Testis (tissue), 3 donors: ENCODE results near the gene INF2. TPM values are rescaled to one million over a fixed set of nuclear protein-coding genes. Genes with fewer than 3 reads are reported as not detected.

ENCODE experiments used
- DNase-seq: peaks from one replicate; pipeline ENCODE4 v3.0.0-alpha.2; 2019
- H3K27ac ChIP-seq, 2 donors: fragments of 200-600 bp; sonication (generic); one replicate each; pipeline ENCODE4 v1.5.1; 2019
- H3K27me3 ChIP-seq: fragments of 200-600 bp; sonication (generic); one replicate; pipeline ENCODE4 v1.5.1; 2019
- H3K36me3 ChIP-seq: fragments of 200-600 bp; sonication (generic); one replicate; pipeline ENCODE4 v1.5.1; 2017; ENCODE audit warnings: low read depth; ENCODE audit errors: missing control alignments
- H3K4me1 ChIP-seq: fragments of 200-600 bp; sonication (generic); one replicate; pipeline ENCODE4 v1.5.1; 2019
- H3K4me3 ChIP-seq, 2 donors: fragments of 200-600 bp; sonication (generic); one replicate each; pipeline ENCODE4 v1.5.1; 2017 to 2019
- H3K9me3 ChIP-seq: fragments of 200-600 bp; sonication (generic); one replicate; pipeline ENCODE4 v1.5.1; 2017
- POLR2A ChIP-seq: fragments of 450-650 bp; IDR thresholded peaks from one replicate; pipeline ENCODE4 v1.6.1; 2017; ENCODE audit warnings: antibody characterized with exemption, mild to moderate bottlenecking, moderate library complexity
- WGBS, 2 donors: methylation state at CpG; one replicate each; pipeline ENCODE4 v1.1.5; 2018; 5-methylcytosine and 5-hydroxymethylcytosine counted together
- intact Hi-C: fragments of 100-400 bp; cut with DNase I; formaldehyde crosslinking; loops from one replicate; pipeline ENCODE4 v1.15.1; 2023; ENCODE audit warnings: low total_unique reads
- polyA plus RNA-seq: library from polyadenylated mRNA; stranded (reverse); fragments of 350-450 nt; fragmentation: Illumina TruSeq; extraction: RNeasy Lipid Tissue Mini Kit (QIAGEN cat#74804); gene quantifications from one replicate; pipeline ENCODE4 v1.2.3, GENCODE V29; 2014; ENCODE audit warnings: low read depth, low replicate concordance; ENCODE audit not compliant: insufficient read depth
- total RNA-seq, 2 donors: library from RNA; depleted of rRNA; stranded (reverse); fragments of >200 nt; gene quantifications; one replicate each; pipeline ENCODE4 v1.2.3, GENCODE V29; 2016
- TF ChIP-seq, protein P1 (sequence below), 3 experiments: fragments of 450-650 bp in 2 of 3; fragments of 200-600 bp in 1 of 3; sonication (generic) in 1 of 3; IDR thresholded peaks; one replicate each; pipeline ENCODE4 v1.5.1; 2016 to 2019; ENCODE audit warnings: antibody characterized with exemption in 3 of 3, mild to moderate bottlenecking in 2 of 3, moderate library complexity in 1 of 3

The INF2 gene
- total and polyA plus RNA-seq, 3 donors from 2014 or later: 50.5 to 328 (median 244) TPM

DNA sequence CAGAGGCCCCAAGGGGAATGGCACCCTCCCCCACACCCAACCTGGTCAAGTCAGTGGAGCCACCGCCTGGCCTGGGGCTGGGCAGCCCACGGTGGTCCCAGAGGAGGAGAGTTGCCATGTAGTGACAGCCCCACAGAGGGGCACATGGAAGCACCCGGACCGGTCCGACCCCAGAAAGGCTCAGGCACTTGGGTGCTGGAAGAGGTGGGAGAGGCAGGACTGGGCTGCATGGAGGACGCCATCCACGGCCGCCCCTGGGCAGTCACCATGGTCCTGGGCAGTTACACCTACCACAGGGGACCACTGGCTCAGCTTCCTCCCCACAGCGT lies 46.9 kb upstream of the INF2 start:
- Histone ChIP-seq H3K27me3 (no peaks in the 10 kb centered on the region), H3K9me3 (no peaks in the 10 kb centered on the region), H3K36me3 (no peaks in the 10 kb centered on the region), H3K27ac (no peak overlapping the region), H3K4me1 (no peaks in the 10 kb centered on the region), H3K4me3 (no peak overlapping the region)
- intact Hi-C loops: no loop called here
- 88 to 100% methylated on average over 2 to 8 of the region's 9 CpGs for WGBS, 2 donors
- DNase-seq: no peak
- TF ChIP-seq, protein P1, sequence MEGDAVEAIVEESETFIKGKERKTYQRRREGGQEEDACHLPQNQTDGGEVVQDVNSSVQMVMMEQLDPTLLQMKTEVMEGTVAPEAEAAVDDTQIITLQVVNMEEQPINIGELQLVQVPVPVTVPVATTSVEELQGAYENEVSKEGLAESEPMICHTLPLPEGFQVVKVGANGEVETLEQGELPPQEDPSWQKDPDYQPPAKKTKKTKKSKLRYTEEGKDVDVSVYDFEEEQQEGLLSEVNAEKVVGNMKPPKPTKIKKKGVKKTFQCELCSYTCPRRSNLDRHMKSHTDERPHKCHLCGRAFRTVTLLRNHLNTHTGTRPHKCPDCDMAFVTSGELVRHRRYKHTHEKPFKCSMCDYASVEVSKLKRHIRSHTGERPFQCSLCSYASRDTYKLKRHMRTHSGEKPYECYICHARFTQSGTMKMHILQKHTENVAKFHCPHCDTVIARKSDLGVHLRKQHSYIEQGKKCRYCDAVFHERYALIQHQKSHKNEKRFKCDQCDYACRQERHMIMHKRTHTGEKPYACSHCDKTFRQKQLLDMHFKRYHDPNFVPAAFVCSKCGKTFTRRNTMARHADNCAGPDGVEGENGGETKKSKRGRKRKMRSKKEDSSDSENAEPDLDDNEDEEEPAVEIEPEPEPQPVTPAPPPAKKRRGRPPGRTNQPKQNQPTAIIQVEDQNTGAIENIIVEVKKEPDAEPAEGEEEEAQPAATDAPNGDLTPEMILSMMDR (IDR thresholded peaks at IDR 0.05): no peak
- no peak for TF ChIP-seq POLR2A

DNA sequence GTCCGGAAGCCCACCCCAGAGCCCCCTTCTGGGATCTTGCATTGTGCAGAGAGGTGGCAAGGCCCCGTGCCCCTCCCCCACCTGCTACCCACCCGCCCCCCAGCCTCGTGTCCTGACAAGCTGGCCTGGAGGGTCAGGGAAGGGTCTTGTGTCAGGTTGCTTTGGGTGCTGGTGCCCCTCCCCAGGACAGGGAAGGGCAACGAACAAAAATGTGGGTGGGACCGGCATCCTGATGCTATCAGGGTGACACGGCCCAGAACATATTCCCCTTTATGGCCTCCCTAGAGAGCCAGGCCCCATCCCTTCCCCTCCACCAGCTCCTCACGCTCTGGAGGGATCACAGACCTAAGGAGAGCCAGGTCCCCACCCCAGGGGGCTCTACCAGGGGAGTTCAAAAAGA lies 46.1 kb upstream of the INF2 start:
- intact Hi-C loops: no loop called here

DNA sequence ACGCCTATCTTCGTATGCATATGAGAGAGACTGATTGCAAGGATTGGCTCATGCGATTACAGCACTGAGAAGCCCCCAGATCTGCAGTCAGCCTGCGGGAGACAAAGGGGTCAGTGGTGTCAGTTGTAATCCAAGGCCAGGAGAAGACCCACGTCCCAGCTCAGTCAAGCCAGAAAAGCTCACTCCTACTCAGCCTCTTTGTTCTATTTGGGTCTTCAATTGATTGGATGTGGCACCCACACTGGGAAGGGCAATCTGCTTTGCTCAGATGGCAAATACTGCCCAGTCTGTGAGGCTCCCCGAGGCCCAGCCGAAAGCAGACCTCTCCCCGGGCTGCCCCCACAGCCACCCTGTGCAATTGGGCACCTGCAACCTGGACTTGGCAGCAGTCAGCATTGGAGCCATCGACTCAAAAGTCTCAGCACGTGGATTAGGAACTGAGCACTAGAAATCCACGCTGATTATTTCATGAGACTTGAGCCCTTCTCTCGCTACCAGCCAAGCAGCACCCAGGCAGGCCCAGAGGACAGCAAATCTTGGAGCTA lies 45.3 kb upstream of the INF2 start:
- DNase-seq: no peak
- WGBS, 2 donors: 82 to 94% methylated on average over 7 to 12 of the region's 12 CpGs

More for the DNA sequence above, 46.1 kb upstream of the INF2 start:
- 73 to 82% methylated on average over 8 of the region's 8 CpGs for WGBS, 2 donors
- TF ChIP-seq, protein P1 (IDR thresholded peaks at IDR 0.05): no peak
- no peak for TF ChIP-seq POLR2A
- Histone ChIP-seq H3K4me3 (no peak overlapping the region), H3K4me1 (no peaks in the 10 kb centered on the region), H3K36me3 (no peaks in the 10 kb centered on the region), H3K27me3 (no peaks in the 10 kb centered on the region), H3K9me3 (no peaks in the 10 kb centered on the region), H3K27ac (no peak overlapping the region)
- no peak for DNase-seq

DNA sequence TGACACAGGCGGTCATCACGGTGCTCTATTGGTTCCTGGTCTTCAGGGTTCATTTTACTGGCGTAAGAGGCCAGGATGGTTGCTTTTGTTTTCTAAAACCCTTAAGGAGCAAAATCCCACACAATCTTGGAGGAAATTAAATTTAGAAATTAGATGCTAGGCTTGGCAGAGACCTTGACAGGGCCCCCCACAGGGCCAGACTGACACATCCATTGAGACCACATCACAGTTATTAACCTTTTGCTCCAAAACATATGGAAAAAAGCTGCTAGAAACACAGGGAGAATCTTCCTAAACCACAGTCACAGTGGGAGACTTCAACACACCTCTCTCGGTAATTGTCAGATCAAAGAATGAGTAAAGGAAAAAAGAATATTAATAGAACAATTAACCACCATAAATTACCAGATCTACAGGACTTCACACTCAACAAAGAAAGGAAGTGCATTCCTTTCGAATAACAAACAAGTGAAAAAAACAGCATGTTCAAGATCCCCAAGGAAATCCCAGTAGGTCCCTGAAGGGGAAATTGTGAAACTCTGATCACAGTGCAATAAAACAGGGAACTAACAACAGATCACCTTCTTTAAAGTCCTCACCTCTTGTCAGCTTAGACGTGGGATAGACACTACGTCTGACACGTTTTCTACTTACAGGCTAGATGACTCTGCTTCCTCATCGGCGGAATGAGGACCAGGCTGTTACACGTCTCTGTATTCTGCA lies 44.6 kb upstream of the INF2 start:
- Histone ChIP-seq H3K4me3 (no peak overlapping the region), H3K27me3 (no peaks in the 10 kb centered on the region), H3K4me1 (no peaks in the 10 kb centered on the region), H3K36me3 (no peaks in the 10 kb centered on the region), H3K9me3 (no peaks in the 10 kb centered on the region), H3K27ac (no peak overlapping the region)
- no peak for DNase-seq
- intact Hi-C loops: no loop called here
- no peak for TF ChIP-seq POLR2A
- 81 to 82% methylated on average over 11 of the region's 11 CpGs for WGBS, 2 donors

More for the DNA sequence above, 45.3 kb upstream of the INF2 start:
- Histone ChIP-seq H3K36me3 (no peaks in the 10 kb centered on the region), H3K27me3 (no peaks in the 10 kb centered on the region), H3K4me3 (no peak overlapping the region), H3K4me1 (no peaks in the 10 kb centered on the region), H3K9me3 (no peaks in the 10 kb centered on the region), H3K27ac (no peak overlapping the region)
- intact Hi-C loops: no loop called here
- no peak for TF ChIP-seq POLR2A
- TF ChIP-seq, protein P1 (IDR thresholded peaks at IDR 0.05): no peak

DNA sequence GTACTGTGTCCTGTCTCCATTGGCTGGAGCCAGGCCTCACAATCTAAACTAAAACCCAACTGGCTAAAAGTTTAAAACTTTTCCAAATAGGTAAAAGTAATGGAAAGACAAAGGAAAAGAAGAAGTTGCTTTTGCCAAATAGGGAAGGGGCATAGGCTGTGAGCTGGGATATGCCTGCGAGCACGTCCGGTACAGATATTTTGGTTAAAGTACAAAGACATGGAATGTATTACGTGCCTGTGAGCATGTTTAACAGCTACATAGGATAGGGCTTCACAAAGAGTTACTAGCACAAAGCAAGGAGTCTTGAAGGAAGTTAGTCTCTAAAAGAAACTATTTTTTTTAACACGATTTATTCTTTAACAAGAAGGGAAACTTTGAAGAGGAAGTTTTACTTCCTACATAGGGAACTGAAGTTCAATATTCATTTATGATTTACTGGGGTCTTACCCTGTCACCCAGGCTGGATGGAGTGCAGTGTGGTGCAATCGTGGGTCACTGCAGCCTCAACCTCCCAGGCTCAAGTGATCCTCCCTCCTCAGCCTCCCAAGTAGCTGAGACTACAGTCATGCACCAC lies 41.9 kb upstream of the INF2 start:
- DNase-seq: no peak
- Histone ChIP-seq H3K36me3 (no peaks in the 10 kb centered on the region), H3K4me1 (no peaks in the 10 kb centered on the region), H3K9me3 (no peaks in the 10 kb centered on the region), H3K27me3 (no peaks in the 10 kb centered on the region), H3K4me3 (no peak overlapping the region), H3K27ac (no peak overlapping the region)
- intact Hi-C loops: no loop called here
- TF ChIP-seq, protein P1 (IDR thresholded peaks at IDR 0.05): no peak
- TF ChIP-seq POLR2A: no peak
- 76% methylated on average over 6 of the region's 6 CpGs for WGBS, 2 donors
